ENCODE results near the gene BLVRB. TPM values are rescaled to one million over a fixed set of nuclear protein-coding genes. Genes with fewer than 3 reads are reported as not detected.
A peak's percentile ranks its signal among the peaks of the same experiment; 100 is the strongest.
"Not testable (repeated sequence)": the region's sequence is repeated elsewhere in the genome, so short reads cannot be mapped to it uniquely, and the experiment has no call there.

BLVRB gene
- total RNA-seq, 2 experiments from 2014 or later = 34.1 to 35.6 TPM

DNA sequence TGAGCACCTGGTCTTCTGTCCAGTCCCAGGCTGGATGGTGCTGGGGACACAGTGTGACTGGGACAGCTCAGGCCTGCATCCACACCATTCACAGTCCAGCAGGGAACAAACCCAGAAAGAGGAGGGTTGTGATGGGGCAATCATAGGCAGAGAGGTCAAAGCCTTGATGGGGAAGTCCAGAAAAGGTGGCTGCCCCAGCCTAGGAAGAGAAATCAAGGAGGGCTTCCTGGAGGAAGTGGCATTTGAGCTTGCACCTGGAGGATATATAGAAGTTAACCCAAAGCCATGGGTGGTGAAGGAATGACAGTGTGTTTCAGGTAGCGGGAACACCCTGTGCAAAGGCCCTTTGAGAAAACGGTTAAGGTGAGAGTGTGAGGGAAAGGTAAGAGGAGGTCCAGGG is 49.8 kb downstream of the BLVRB start:
- Mint-ChIP-seq H3K27ac (no peak overlapping the region), H3K9me3 (ENCODE audit: low read depth) (no peaks in the 10 kb centered on the region), H3K36me3 (ENCODE audit: low read depth) (no peaks in the 10 kb centered on the region), H3K4me3 (no peak overlapping the region), H3K4me1 (peaks cover 12% of the 10 kb centered on the region), H3K27me3 (peaks cover 2% of the 10 kb centered on the region)
- DNase-seq (no peak), ATAC-seq (no peak)
- POLR2A ChIA-PET = interaction anchor here (1.2 kb wide), 1 partner anchor 11 kb away, joined by 4 read pairs; no protein-coding TSS in a partner anchor
- intact Hi-C loops (cut with DNase I, micrococcal nuclease) = no loop called here
- CTCF ChIA-PET = interaction anchor here (0.6 to 1.2 kb wide), 4 partner anchors 27 to 135 kb away, joined by 3 read pairs; no protein-coding TSS in a partner anchor

DNA sequence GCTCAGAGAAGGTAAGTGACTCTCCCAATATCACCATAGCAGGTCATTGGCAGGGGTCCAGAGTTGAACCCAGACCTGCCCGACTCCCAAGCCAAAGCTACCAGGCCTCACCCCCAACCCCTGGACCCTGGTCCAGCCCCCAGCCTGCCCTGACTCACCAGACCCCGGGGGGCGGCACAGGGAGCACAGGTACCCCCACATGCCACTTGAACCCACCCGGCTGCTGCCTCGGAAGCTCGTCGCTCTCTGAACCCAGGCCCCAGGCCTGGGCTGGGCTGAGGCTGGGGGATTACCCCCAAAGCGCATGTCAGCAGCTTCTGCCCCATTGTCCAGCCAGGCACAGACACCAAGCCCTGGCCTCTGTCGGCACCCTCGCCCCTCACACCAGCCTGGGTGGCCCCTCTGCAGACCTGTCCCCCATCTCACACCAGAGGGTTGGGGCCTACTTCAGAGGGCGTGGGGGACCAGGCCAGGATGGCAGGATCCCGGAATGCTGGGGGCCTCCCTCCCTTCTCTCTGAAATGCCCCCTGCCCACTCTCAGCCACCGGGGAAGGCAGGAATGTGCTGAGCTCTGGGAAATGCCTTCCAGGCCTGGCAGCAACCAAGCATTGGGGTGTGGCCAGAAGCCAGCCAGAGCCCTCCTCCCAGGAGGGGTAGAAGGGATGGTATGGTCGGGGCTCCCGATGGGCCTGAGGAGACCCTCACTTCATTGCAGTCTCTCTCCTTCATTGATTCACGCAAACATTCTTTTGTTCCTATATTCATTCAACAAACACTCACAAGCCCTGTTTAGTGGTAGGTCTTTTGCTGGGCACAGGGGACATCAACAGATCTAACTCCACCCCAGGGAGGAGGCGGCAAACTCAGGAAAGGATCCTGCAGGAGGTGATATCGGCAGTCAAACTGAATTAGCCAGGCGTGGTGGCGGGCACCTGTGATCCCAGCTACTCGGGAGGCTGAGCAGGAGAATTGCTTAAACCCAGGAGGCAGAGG is 50.7 kb downstream of the BLVRB start:
- ATAC-seq (no peak), DNase-seq (no peak)
- Mint-ChIP-seq H3K27me3 (peaks cover 2% of the 10 kb centered on the region), H3K4me1 (peaks cover 12% of the 10 kb centered on the region), H3K4me3 (no peak overlapping the region), H3K27ac (no peak overlapping the region), H3K36me3 (ENCODE audit: low read depth) (no peaks in the 10 kb centered on the region), H3K9me3 (ENCODE audit: low read depth) (no peaks in the 10 kb centered on the region)
- ChIA-PET POLR2A (interaction anchor here (0.7 kb wide), 1 partner anchor 10 kb away, joined by 4 read pairs; no protein-coding TSS in a partner anchor), CTCF (interaction anchor here (0.5 to 1.2 kb wide), 3 partner anchors 12 to 228 kb away, joined by 3 read pairs; no protein-coding TSS in a partner anchor)
- intact Hi-C loops (cut with DNase I, micrococcal nuclease) = no loop called here

DNA sequence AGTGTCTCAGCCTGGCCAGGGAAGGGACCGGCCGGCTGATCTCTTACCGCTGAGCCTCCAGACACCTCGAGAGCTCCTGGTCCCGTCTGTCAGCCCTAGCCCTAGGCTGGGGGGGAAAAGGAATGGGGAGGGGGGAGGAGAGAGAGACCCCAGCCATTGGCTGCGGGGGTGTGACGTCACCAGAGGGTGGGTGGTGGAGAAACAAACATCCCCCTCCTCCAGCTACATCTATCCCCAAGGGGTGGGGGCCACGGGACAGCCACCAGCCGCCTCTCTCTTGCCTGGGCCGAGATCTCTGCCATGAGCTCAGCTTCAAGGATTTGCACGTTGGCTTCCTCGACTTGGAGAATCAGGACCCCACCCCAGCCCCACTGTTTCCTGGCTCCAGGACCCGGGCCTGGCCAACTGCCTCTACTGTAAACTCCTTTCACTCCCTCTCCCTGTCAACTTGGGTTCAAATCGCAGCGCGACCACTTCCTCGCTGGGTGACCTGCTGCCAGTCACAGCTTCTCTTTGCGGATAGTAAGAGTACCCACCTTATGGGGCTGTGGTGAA is 52.2 kb downstream of the BLVRB start, which contains the start of gene PRX:
Gene PRX (minus strand): TSS at position 88 of the 555 bp plus-strand sequence. CDS start 5,446 bp downstream, outside the sequence.
- Mint-ChIP-seq H3K4me1 (peaks cover 10% of the 10 kb centered on the region), H3K27ac (no peak within 1 kb of the TSS), H3K36me3 (ENCODE audit: low read depth) (no peaks in the 10 kb centered on the region), H3K9me3 (ENCODE audit: low read depth) (no peaks in the 10 kb centered on the region), H3K4me3 (no peak within 1 kb of the TSS), H3K27me3 (peaks cover 2% of the 10 kb centered on the region)
- ChIA-PET POLR2A (no interaction called here), CTCF (interaction anchor here (0.7 to 1.2 kb wide), 2 partner anchors 13 to 18 kb away, joined by 3 read pairs; no protein-coding TSS in a partner anchor)
- DNase-seq = no peak
- no peak for ATAC-seq
- intact Hi-C loops (cut with DNase I, micrococcal nuclease) = no loop called here

DNA sequence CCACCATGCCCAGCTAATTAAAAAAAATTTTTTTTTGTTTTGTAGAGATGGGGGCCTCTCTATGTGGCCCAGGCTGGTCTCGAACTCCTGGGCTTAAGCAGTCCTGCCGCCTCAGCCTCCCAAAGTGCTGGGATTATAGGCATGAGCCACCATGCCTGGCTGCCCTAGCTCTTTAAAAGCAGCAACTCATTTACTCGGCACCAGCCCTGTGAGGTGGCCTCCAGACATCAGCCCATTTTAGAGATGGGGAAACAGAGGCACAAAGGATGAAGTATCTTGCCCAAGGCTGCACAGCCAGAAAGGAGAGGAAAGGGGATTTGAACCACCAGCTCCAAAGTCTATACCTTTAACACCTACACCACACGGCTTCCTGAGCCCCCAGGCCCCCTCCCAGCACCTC is 52.7 kb downstream of the BLVRB start:
- Mint-ChIP-seq H3K27me3 (peaks cover 2% of the 10 kb centered on the region), H3K36me3 (ENCODE audit: low read depth) (no peaks in the 10 kb centered on the region), H3K27ac (no peak overlapping the region), H3K4me3 (no peak overlapping the region), H3K4me1 (peaks cover 12% of the 10 kb centered on the region), H3K9me3 (ENCODE audit: low read depth) (no peaks in the 10 kb centered on the region)
- ChIA-PET CTCF (no interaction called here), POLR2A (no interaction called here)
- ATAC-seq (no peak), DNase-seq (no peak)
- intact Hi-C loops (cut with DNase I, micrococcal nuclease) = no loop called here

DNA sequence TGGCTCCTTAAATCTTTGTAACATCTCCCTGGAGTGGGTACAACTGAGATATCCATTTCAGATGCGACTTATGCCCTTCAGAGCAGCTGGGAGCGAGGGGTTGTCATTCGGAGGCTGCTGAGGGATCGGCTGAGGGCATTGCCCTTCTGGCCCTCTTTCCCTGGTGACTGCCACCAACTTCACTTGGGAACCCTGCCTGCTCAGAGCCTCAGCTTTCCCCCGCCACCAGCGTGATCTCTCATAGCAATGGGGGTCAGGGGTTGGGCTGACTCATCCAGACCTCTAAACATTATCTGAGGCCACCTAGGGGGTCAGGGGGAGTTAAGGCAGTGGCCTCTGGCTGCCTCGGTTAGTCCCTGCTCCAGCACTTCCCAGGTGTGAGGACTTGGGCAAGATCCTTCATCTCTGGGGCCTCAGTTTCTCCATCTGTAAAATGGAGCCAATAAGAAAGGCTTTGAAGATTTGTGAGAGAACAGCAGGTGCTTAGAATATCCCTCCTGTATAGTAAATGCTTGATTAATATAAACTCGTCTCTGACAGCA is 53.5 kb downstream of the BLVRB start:
- H3K27me3 Mint-ChIP-seq = peaks cover 2% of the 10 kb centered on the region
- ATAC-seq (no peak), DNase-seq (no peak)
- intact Hi-C loops (cut with DNase I, micrococcal nuclease) = no loop called here
- POLR2A ChIA-PET = no interaction called here
- no peaks in the 10 kb centered on the region for H3K9me3 Mint-ChIP-seq (ENCODE audit: low read depth)
- no peaks in the 10 kb centered on the region for H3K36me3 Mint-ChIP-seq (ENCODE audit: low read depth)
- H3K4me3 Mint-ChIP-seq = no peak overlapping the region
- H3K4me1 Mint-ChIP-seq = peaks cover 7% of the 10 kb centered on the region
- CTCF ChIA-PET = no interaction called here
- H3K27ac Mint-ChIP-seq = no peak overlapping the region

DNA sequence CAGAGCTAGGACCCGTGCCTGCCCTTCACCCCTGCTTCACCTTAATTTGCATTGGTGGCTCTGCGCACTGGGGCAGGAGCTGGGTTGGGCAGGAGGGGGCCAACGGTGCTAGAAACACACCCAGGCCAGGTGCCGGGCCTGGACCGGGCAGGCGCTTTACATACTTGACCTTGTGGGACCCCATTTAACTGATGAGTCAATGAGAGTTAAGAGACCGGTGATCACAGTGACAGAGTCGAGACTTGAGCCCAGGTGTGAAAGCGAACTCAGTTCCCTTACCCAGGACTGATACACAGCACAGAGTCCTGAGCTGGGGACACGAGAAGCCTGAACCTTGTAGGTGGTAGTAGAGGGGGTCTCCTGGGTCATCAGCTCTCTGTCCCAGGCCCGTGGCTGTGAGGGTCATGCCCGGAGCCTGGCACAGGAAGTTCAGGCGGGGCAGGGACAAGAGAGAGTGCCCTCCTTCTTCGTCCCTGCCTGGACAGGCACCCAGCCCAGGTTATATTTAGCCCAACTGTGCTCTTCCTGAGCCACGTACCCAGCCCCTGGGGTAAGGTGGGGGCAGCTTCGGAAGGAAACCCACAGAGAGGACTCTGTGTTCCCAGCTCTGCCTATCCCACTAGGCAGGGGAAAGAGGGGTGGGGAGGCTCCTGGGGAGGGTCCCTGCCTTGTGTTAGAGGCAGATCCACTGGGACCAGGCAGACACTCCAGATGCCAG is 54.3 kb downstream of the BLVRB start:
- Mint-ChIP-seq H3K36me3 (ENCODE audit: low read depth) (no peaks in the 10 kb centered on the region), H3K4me3 (no peak overlapping the region), H3K4me1 (peaks cover 4% of the 10 kb centered on the region), H3K27ac (no peak overlapping the region), H3K9me3 (ENCODE audit: low read depth) (no peaks in the 10 kb centered on the region), H3K27me3 (peaks cover 2% of the 10 kb centered on the region)
- DNase-seq (no peak), ATAC-seq (no peak)
- intact Hi-C loops (cut with DNase I, micrococcal nuclease) = no loop called here
- CTCF ChIA-PET = no interaction called here
- POLR2A ChIA-PET = no interaction called here

DNA sequence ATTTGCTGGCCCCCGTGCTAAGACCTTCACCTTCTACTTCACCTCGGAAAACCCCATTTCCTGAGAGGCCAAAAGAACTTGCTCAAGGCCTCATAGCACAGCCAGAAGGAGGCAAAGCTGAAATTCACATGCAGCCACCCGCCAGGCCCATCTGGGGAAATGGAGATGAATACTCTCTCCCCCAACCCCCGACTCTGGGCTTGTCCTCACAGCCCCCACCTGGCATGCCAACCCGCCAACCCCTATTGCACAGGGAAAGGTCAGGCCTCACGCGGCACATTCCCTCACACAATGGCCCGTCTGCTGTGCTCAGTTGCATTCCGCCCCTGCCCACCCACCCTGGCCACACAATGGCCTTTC is 55.5 kb downstream of the BLVRB start:
- CTCF ChIA-PET = interaction anchor here (2.4 kb wide), 1 partner anchor 55 kb away, joined by 9 read pairs; the partner anchor contains the start of gene BLVRB
- DNase-seq = no peak
- intact Hi-C loops (cut with DNase I, micrococcal nuclease) = no loop called here
- no peak for ATAC-seq
- Mint-ChIP-seq H3K4me1 (peaks cover 4% of the 10 kb centered on the region), H3K27me3 (peaks cover 2% of the 10 kb centered on the region), H3K9me3 (ENCODE audit: low read depth) (no peaks in the 10 kb centered on the region), H3K27ac (no peak overlapping the region), H3K4me3 (no peak overlapping the region), H3K36me3 (ENCODE audit: low read depth) (no peaks in the 10 kb centered on the region)
- POLR2A ChIA-PET = no interaction called here

DNA sequence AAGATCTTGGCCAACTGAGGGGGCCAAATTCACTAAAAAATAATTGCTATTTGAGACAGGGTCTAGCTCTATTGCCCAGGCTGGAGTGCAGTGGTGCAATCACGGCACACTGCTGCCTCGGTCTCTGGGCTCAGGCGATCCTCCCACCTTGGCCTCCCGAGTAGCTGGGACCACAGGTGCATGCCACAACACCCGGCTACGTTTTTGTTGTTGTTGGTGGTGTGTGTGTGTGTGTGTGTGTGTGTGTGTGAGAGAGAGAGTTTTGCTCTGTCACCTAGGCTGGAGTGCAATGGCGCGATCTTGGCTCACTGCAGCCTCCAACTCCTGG is 57.0 kb downstream of the BLVRB start:
- H3K4me1 Mint-ChIP-seq; H3K36me3 Mint-ChIP-seq (ENCODE audit: low read depth); H3K9me3 Mint-ChIP-seq (ENCODE audit: low read depth); intact Hi-C loops (cut with DNase I, micrococcal nuclease); H3K27me3 Mint-ChIP-seq; ATAC-seq; POLR2A ChIA-PET; DNase-seq; H3K27ac Mint-ChIP-seq; H3K4me3 Mint-ChIP-seq: not testable (repeated sequence)
- CTCF ChIA-PET = interaction anchor here (0.9 to 2.4 kb wide), 2 partner anchors 12 to 56 kb away, joined by 3 to 9 read pairs; partner anchors contain the start of gene BLVRB

DNA sequence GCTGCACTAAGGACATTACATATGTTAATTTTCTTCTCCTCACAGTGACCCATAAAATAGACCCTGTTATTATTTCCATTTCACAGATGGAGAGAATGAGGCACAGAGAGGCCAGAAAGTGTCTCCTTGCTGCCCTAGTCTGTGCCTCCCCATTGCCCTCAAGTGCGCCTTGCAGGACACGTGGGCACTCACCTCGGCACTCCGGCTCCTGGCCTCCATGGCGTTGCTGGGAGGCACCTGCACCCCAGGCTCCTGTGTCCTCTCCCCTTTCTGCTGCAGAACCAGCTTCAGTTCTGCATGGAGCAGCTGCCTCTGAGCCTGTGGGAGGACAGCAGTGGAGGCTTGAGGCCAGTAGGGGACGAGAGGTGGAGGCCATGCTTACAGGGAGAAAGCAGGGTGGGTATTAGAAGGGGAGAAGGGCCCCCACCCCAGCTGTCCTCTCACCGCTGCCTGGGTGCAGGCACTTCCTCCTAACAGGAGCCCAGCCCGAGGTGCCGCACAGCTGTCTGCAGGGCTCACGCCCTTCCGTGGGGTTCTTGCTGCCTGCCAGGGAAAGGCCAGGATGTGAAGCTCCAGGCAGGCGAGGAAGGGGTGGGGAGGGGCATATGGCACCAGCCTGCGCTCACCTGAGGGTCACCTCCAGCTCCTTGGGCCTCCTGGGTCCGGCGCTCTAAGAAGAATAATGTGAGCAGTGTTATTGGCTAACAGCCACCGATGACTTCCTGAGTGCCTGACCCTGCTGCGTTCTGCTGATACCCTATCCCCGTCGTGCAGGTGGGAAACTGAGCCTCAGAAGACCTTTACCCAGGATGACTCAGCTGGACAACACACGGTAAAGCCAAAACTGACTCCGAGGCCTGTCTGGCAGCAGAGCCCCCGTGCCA is 57.6 kb downstream of the BLVRB start:
- no peaks in the 10 kb centered on the region for H3K9me3 Mint-ChIP-seq (ENCODE audit: low read depth)
- ChIA-PET CTCF (interaction anchor here (0.5 to 2.4 kb wide), 4 partner anchors 10 to 103 kb away, joined by 3 to 9 read pairs (median 3); partner anchors contain the start of gene BLVRB), POLR2A (no interaction called here)

GRCh38 chr19:40403262-40403984 is 62.1 kb downstream of the BLVRB start:
- ChIA-PET CTCF (interaction anchor here (0.5 to 1.5 kb wide), 7 partner anchors 17 to 1773 kb away, joined by 3 to 9 read pairs (median 3); partner anchors contain the start of genes COQ8B, ITPKC and SERTAD1), POLR2A (interaction anchor here (0.6 to 1.7 kb wide), 4 partner anchors 18 to 443 kb away, joined by 3 to 8 read pairs (median 5); no protein-coding TSS in a partner anchor)
- Mint-ChIP-seq H3K36me3 (ENCODE audit: low read depth) (no peaks in the 10 kb centered on the region), H3K4me3 (peak overlapping the region; percentile 77), H3K27me3 (no peaks in the 10 kb centered on the region), H3K9me3 (ENCODE audit: low read depth) (no peaks in the 10 kb centered on the region), H3K27ac (peak overlapping the region; percentile 0), H3K4me1 (peaks cover 19% of the 10 kb centered on the region)
- intact Hi-C loops (cut with DNase I, micrococcal nuclease) = loop anchor here in 1 of 2 experiments (1.0 kb wide), 3 partner anchors 18 to 167 kb away; partner anchors contain the start of genes C19orf47 and PLD3
- ATAC-seq (peak; percentile 67), DNase-seq (peak; percentile 94)

More for the DNA sequence above, 57.6 kb downstream of the BLVRB start:
- Mint-ChIP-seq H3K4me3 (no peak overlapping the region), H3K36me3 (ENCODE audit: low read depth) (no peaks in the 10 kb centered on the region), H3K27ac (no peak overlapping the region), H3K4me1 (peaks cover 10% of the 10 kb centered on the region), H3K27me3 (peaks cover 2% of the 10 kb centered on the region)
- intact Hi-C loops (cut with DNase I, micrococcal nuclease) = no loop called here
- DNase-seq (no peak), ATAC-seq (no peak)

Data from activated CD4-positive, alpha-beta T cell treated with anti-CD3 and anti-CD28 coated beads for 36 hours (primary cell).